GM19328 (cell line): Measurements from ENCODE around the gene RAB32.

ENCODE experiments used
- ATAC-seq: cut with Tn5 transposase; IDR thresholded peaks from one replicate; pipeline ENCODE4 v1.9.1; 2021; ENCODE audit warnings: mild to moderate bottlenecking, moderate library complexity; ENCODE audit not compliant: unreplicated experiment

Gene RAB32

DNA sequence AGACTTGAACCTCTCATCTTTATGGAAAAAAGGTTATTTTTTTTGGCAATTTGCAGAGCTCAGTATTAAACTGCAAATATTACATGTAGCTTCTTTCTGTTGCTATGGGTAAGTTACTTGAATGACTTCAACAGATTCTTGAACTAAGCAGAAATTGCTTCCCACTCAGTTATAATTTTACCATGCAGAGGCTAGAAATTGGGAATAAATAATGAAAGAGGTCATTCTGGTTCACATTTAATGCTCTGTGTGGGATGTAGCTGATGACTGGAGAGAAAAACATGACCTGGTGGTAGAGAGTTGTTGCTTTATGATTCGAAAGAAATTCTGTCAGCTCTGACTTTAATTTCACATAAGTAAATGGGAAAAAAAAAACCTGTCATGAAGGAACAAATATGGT is 38.3 kb downstream of the RAB32 start:
- no peak for ATAC-seq

GRCh38 chr6:146582857-146583256 is 39.2 kb downstream of the RAB32 start:
- ATAC-seq = no peak

DNA sequence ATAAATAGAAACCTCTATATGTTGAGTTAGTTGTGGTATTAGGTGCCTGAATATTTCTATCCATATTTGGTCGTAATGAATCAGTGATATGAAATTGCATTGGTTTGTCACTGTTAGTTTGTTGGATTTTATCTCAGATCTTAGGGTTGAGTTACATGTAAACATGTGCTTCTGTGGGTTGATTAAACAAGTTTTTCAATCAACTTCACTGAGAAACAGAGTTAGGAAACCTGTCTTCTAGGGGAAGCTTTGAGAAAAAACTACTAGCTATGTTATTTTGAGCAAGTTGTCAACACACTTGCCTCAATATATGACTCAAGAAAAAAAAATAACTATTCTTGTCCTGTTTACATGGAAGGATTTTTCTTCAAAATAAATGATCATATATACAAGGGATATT is 40.3 kb downstream of the RAB32 start:
- no peak for ATAC-seq

GRCh38 chr6:146587459-146587858 is 43.8 kb downstream of the RAB32 start:
- no peak for ATAC-seq

- ATAC-seq = no peak
These were observed 46.9 kb downstream of the RAB32 start for GRCh38 chr6:146590492-146590891.

- ATAC-seq = no peak
These were observed 48.8 kb downstream of the RAB32 start for GRCh38 chr6:146592451-146592850.

- ATAC-seq = no peak
These were observed 50.4 kb downstream of the RAB32 start for GRCh38 chr6:146593986-146594385.

- no peak for ATAC-seq
These were observed 50.9 kb downstream of the RAB32 start for GRCh38 chr6:146594495-146594894.

- no peak for ATAC-seq
These were observed 52.5 kb downstream of the RAB32 start for GRCh38 chr6:146595972-146596731.

DNA sequence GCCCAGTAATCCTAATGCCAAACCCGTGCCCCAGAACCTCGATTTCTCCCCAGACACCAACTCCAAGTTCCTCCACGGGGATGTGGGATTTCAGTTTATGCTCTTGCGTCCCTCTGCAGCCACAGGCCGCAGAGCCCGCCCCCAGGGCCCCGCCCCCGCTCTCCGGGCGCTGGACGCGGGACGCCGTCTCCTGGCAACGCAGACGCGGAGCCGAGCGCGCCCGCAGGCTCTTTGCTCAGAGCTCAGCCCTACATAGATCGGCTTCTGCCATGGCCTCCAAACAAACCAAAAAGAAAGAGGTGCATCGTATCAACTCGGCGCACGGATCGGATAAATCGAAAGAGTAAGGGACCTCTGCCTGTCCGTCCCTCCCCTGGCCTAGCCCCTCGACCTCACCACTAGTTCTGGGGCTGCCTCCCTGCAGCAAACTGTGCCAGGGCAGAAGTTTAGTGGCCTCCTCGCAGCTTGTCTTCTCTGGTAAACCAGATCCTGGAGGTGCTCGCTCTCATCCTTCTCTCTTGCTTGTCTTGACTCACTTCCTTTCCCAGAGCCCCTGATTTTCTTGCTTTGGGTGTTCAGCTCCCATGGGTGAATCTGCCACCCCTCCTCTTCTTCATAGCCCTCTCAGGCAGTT is 55.3 kb downstream of the RAB32 start, which contains the start of gene ADGB:
ADGB (plus strand) TSS at position 201 of the 634 bp plus-strand sequence; CDS start at position 270, 69 bp downstream.
- no peak for ATAC-seq

- no peak for ATAC-seq
These were observed 57.7 kb downstream of the RAB32 start for GRCh38 chr6:146601352-146601751.

GRCh38 chr6:146602526-146602925 is 58.9 kb downstream of the RAB32 start:
- no peak for ATAC-seq
